Kidney glomerular epithelial cell (primary cell): ENCODE data around the gene MBOAT7.
A peak's percentile ranks its signal among the peaks of the same experiment; 100 is the strongest.
"Not testable (repeated sequence)": the region's sequence is repeated elsewhere in the genome, so short reads cannot be mapped to it uniquely, and the experiment has no call there.

Experiments
- DNase-seq: peaks from one replicate; lab custom pipeline; 2025; lab: John Stamatoyannopoulos, UW

The MBOAT7 gene

DNA sequence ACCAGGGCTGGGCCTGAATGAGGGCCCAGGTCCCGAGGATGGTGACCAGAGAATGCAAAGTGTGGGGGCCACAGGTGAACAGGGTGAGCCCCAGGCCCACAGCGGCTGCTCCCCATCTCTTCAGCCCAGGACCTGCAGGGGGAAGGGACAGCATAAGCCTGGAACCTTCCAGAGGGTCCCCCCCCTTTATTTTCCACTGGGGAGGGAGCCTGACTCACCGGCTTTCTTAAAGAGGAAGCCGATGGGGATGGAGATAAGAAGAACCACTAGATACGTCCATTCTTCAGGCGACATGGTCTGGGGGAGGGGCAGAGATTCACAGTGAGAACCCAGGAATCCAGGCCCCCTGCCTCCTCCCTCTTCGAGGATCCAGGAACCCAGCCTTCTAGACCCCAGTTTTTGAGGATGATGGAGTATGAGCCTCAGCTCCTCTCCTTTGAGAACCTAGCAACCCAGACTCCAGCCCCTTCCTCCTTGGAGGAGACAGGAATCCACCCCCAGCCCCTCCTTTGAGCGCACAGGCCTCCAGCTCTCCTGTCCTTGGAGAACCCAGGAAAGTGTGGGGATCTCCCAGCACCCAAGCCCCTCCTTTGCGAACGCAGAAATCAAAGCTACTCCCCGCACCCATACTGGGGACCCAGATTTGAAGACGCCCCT, 1.0 kb downstream of the MBOAT7 start:
- DNase-seq, result no peak

DNA sequence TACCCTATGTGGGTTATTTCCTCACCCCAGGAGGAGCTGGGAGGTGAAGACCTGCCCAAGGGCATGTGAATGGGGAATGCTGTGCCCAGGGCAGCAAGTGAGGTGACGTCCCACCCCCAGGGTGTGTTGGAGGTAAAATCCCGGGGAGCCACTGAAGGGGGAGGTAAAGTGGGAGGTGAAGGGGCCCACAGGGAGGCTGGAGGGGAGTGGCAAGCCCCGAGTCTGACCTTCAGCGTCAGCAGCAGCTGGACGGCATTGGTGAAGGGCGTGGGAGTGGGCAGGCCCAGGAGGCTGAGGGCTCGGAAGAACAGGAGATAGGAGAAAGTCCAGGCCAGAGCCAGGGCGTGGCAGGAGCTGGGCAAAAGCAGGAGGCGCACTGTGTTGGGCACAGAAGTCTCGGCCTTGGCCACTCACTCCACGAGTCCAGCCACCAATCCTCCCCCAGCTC, 2.4 kb downstream of the MBOAT7 start:
- DNase-seq, result no peak

DNA sequence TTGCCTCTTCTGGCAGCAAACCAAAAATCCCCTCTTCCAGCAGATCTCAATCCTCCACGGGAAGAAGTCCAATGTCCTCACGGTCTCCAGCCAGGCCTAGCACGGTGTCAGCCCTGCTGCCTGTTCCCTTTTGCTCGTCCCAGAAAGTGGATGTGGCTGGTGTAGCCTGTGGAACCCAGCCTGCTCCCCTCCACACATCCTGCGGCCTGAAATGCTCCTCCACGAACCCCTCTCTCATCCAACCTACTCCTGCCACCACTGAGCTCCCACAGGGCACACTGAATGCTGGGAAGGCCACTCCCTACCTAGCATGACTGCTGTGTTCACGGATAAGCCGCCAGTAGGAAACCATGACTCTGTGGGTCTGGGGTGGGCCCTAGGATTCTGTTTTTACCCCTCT, 3.0 kb downstream of the MBOAT7 start:
- no peak for DNase-seq

DNA sequence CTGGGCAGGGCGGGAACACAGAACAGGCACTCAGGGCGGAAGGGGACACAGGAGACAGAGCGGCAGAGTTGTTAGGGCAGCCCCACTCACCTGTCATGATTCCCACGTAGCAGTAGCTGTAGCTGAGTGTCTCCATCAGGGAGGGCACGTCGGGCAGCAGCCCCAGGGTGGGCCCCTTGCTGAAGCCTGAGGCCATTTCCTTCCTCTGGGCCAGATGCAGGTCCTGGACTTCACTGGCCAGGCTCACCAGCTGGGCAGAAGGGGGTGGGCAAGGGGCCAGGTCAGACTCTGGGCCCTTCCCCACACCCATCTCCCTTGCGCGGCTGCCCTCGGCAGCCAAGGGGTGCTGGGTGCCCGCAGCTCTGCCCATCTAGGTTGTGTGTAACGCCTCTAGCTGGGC, 5.9 kb downstream of the MBOAT7 start:
- no peak for DNase-seq

DNA sequence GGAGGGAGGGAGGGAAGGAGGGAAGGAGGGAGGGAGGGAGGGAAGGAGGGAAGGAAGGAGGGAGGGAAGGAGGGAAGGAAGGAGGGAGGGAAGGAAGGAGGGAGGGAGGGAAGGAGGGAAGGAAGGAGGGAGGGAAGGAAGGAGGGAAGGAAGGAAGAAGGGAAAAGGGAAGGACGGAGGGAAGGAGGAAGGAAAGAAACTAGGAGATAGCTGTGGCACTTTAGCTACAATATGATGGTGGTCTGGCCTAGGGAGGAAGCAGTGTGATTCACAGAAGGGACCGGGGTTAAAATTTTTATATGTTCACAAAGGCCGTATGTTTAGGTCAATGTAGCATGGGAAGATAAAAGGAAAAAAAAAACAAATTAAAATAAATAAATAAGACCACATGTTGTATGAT, 7.5 kb downstream of the MBOAT7 start:
- not testable (repeated sequence) for DNase-seq

DNA sequence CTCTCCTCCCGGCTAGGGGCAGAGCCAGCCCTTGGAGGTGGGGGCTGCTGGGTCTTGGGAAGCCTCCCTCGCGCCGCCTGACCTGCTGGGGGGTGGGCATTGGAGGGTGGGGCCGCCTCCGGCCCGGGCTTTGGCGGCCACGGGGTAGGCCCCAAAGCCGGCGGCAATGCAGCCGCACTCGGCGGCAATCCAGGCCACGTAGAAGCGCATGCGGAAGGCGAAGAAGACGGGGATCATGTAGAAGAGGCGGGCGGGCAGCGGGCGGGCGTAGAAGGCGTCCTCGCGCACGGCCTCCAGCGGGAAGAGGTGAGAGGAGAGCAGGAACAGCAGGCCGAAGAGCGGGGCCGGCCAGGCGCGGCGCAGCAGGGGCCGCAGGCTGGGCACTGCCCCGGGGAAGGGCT, 8.7 kb downstream of the MBOAT7 start:
- no peak for DNase-seq

DNA sequence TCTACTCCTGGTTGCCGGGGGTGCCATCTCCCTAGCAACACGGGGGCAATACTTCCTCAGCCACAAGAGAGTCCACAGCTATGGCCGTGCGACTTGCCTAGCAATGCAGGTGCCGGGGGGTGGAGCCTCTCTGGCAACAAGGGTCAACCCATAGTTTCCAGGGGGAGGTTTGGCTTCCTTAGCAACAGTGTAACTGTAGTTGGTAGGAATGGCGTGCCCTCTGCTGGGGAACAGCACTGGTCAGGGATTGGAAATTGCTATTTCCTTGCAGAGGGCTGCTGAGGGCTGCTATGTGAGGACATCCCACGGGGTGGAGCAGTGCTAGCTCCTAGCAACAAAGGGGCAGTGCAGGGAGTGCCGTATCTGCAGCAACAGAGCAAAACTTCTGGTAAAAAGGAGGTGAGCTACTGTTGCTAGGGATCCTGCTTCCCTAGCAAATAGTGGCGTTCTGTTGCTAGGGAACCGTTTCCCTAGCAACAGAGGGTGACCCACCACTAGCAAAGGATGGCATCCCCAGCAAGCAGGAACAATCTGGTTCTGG, 9.4 kb downstream of the MBOAT7 start:
- no peak for DNase-seq

DNA sequence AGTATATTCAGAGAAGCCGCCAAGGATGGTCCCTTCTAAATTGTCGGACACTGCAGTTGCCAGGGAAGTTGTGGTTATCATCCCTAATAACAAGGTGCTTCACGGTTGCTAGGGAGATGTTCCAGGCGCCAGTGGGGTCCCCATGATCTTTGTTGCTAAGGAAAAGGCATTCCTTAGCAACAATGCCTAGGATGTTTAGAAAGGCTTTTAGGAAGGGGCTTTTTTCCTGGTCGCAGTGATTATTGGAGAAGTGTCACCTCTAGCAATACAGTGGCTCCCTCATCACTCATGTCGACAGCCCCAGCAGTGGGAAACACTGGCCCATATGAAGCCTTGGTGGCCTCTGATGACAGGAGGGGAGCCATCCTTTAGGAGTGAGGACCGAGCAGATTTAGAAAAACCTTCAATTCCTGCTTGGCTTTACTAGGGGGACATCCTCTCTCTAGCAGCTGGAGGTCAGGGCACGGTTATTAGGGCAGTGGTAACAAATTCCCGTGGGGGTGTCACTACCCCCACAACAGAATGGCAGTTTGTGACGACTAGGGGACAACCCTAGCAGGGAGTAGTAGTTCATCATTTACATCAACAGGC, 10.0 kb downstream of the MBOAT7 start:
- no peak for DNase-seq

DNA sequence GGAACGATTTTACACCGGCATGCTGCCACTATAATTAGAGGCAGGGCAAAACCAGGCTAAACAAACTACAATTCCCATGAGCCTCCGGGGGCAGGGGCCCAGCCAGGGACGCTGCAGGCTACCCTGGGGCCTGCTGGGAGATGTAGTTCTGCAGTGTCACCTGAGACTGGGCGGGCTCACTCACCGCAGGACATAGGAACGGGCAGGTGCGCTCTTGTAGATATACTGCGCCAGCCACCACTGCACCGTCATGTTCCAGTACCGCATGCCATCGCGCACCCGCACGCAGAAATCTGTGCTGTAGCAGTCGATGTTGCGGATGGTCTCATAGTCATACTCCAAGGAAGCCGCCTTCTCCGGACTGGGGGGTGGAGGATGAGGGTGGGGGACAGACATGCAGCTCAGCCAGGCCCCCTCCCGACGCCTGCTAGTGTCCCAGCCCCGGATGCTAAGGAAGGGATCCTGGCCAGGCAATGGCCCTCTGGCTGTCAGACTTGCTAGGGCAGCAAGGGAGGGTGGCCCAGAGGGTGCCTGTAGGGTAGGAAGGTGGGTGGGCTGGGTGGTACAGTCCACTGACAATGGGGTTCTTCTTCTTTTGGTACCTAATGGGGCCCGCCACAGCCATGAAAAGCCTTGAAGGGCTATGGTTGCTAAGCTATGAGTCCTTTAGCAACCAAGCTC, 10.7 kb downstream of the MBOAT7 start:
- no peak for DNase-seq

DNA sequence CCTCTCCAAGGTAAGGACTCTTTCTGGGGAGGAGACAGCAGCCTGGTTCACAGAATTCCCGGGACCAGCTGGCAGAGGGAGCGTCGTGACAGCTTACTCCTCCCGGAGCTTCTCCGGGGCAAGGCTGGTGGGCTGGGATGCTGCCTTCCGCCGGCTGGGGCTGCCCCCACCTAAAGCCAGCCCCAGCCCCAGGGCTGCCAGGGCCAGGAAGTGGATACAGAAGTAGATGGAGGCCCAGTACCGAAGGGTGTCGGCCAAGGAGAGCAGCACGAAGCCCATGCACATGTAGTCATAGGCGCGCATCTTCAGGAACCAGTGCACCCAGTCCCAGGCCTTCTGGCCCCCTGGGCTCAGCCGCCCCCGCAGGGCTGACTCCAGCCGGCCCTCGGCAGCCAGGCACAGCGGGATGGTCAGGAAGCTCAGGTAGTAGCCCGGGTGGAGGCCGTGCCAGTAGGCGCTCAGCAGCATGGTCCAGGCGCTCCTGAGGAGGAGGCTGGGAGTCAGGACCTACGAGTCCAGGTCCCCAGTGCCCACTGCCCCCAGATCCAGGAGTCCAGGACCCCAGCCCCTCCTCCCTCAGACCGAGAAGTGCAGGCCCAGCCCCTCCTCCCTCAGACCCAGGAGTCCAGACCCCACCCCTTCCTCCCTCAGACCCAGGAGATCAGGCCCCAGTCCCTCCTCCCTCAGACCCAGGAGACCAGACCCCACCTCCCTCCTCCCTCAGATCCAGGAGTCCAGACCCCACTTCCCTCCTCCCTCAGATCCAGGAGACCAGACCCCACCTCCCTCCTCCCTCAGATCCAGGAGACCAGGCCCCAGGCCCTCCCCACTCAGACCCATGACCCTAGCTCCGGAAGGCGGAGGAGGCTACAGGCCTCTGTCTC, 15.2 kb downstream of the MBOAT7 start:
- no peak for DNase-seq

DNA sequence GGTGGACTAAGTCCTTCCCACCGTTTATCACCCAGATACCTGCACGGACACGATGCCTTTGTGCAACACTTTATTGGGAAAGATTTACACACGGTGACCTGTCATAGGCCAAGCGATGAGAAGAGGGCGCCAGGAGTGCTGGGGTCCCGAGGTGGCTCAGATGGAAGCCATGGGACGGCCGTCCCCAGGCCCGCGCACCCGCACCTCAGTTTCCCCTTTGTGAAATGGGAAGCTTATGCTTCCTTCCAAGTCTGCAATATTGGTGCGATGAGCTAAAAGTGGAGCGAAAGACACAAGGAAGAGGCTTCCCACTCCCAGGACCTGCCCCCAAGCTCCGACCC, 16.1 kb downstream of the MBOAT7 start:
- no peak for DNase-seq

DNA sequence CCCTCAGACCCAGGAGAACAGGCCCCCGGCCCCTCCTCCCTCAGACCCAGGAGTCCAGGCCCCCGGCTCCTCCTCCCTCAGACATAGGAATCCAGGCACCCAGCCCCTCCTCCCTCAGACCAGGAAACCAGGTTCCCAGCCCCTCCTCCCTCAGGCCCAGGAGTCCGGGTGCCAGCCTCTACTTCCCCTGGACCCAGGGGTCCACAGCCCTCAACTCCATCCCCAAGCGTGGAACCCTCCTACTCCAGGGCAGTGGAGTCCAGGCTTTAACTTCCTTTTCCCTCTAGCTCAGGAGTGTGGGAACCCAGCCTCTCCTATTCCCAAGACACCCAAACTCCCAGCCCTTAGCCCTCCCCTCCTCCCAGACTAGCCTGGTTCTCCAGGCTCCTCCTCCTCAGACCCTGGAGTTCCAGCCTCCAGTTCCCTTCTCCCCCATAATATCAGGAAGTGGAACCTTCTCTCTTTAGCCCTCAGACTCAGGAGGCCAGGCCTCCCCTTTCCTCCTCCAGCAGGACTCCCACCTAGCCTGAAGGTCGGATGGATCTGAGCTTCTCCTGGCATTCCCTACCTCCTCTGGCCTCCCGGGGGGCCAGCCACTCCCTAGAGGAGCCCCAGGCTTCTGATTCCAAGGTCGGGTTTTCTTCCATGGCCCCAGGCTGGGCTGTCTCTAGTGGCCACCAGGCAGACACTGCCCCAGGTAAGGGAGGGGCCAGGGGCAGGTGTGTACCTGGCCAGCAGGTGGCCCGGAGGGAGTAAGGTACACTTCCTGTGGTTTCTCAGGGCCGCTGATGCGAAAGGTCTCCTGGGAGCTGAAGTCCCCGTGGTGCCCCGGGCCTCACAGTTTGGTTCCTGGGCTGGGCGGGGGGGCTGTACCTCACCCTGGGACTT, 16.7 kb downstream of the MBOAT7 start, which contains the start of gene TMC4:
Gene TMC4 (minus strand): TSS at position 690 of the 888 bp plus-strand sequence. CDS start 43 bp downstream, at position 647.
- DNase-seq, result no peak

DNA sequence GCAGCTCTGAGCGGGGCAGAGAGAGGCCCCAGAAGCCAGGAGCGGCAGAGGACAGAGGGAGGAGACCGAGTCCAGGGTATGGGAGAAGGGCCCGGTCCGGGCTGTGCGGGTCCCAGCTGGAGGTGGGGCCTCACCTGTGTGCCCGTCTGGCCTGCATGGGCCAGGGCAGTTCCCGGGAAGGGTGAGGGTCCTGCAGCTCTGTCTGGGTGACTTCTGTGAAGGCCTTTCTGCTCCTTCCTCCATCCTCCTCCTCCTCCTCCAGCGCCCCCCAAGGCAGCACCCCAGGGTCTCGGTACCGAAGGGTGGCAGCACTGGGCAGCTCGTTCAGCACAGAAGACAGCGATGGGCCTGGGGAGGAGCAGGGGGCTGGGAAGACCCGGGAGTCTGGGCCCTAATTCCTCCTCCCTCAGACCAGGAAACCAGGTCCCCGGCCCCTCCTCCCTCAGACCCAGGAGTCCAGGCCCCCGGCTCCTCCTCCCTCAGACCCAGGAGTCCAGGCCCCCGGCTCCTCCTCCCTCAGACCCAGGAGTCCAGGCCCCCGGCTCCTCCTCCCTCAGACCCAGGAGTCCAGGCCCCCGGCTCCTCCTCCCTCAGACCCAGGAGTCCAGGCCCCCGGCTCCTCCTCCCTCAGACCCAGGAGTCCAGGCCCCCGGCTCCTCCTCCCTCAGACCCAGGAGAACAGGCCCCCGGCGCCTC, 17.5 kb downstream of the MBOAT7 start:
- DNase-seq, result not testable (repeated sequence)

DNA sequence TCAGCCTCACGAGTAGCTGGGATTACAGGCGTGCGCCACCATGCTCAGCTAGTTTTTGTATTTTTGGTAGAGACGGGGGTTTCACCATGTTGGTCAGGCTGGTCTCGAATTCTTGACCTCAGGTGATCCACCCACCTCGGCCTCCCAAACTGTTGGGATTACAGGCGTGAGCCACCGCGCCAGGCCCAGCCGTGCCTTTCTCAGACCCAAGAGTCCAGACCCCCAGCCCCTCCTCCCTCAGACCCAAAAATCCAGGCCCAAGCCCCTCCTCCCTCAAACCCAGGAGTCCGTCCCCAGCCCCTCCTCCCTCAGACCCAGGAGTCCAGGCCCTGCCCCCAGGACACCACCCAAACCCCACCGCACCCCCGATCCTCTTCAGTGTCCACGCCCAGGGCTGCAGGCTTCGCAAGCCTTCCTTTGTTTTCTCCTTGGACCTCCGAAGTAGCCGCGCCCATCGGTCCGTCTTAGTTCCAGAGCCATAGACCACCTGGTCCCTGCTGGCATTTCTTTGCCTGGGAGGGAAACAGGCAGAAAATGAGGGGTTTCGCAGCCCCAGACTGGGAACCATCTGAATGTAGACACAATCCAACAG, 20.1 kb downstream of the MBOAT7 start:
- DNase-seq, result no peak

DNA sequence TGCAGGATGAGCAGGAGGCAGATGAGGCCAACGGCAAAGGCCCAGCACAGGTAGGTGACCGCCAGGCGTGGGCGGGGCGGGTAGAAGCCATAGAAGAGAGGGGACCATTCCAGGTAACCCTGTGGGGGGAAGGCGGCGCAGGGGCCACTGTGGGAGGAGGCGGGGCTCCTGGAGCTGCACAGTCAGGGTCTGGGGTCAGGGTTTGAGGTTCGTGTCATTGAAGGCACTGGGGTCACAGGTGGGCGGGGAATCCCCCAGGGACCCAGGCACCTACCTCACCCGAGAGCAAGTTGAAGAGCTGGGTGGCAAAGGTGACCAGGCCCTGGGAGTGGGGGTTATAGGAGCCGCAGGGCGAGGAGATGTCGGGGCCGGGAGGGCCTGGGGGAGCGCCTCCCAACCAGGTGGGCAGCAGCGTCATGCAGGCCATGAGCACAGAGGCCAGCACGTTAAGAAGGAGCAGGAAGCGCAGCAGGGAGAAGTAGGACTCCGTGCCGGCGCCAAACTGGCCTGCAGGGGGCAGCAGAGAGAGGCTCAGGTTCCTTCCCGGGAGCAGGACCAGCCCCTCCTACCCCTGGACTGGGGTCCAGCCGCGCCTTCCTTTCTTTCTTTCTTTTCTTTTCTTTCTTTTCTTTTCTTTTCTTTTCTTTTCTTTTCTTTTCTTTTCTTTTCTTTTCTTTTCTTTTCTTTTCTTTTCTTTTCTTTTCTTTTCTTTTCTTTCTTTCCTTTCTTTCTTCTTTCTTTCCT, 21.0 kb downstream of the MBOAT7 start:
- DNase-seq, result peak; percentile 61

DNA sequence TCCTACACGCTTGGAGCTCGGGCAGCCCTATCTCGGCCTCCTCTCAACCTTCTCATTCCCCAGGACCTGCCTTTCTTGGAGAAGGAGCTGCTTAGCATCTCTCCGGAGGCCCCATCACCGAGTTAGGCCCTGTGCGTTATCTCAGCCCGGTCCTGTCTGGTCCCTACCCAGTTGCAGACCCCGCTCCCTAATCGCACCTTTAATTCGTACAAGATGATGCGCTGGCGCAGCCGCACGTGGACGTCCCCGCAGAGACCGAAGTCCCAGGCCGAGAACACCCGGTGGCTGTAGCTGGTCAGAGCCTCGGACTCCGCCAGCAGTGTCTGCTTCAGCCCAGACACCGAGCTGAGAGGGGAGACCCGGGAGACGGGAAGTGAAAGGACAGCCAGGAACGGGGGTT, 24.2 kb downstream of the MBOAT7 start:
- DNase-seq, result no peak

DNA sequence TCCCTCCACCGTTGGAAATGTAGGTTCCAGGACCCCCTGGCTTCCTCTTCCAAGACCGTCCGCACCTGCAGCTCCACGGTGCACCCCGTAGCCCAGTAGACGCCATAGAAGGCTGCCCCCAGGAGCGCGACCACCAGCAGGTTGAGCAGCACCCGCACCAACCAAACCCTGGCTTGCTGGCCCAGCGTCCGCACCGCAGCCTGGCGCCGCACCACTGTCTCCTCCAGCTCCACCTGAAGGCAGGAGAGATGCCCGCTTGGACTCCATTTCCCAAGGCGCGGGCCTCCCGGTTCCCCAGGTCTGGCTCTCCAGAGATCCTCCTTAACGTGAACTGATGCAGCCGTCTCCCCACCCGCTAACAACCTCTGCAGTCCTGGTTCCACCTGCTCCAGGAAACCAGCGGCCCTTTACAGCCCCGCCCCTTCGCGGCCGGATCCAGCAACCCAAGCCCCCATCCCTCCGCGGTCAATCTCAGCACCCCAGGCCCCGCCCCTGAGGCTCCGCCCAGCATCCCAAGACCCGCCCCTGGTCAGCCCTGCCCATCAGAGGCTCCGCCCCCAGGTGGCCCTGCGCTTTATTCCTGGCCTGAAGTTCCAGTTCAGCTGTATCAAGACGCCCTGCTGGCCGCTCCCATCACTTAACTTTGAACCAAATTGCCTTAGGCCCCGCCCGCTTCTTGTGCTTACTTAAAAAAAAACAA, 24.9 kb downstream of the MBOAT7 start:
- DNase-seq, result no peak

DNA sequence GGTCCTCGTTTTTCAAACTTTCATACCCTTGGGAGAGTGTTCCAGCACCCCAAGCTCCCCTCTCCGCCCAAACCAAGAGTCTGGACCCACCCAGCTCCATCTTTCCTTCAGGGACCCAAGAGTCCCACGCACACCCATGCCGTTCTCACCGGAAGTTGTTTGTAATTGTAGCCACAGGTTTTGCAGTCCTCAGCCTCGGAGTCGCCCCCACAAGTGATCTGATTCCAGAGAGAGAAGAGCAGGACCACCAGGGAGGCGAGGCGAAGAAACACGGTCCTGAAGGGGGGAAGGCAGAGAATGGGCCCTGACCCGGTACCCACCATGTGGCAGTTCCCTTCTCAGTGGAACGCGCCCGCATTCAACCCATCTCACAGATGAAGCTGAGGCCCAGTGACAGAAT, 26.5 kb downstream of the MBOAT7 start:
- no peak for DNase-seq
